GM19193 (cell line): ENCODE data around the gene CES1.

ENCODE experiments used
- POLR2A ChIP-seq: IDR thresholded peaks from 4 replicates; pipeline ENCODE4 v1.6.1; 2011; ENCODE audit not compliant: insufficient read depth, insufficient read length; ENCODE audit errors: extremely low read depth

The CES1 gene

GRCh38 chr16:55832773-55833691 lies at the start of gene CES1:
Gene CES1 (minus strand): TSS chr16:55833096. CDS start chr16:55833055, 41 bp downstream.
- TF ChIP-seq POLR2A = no peak

- TF ChIP-seq POLR2A = no peak
These were observed 44.0 kb upstream of the CES1 start for GRCh38 chr16:55876854-55877253.

- TF ChIP-seq POLR2A = no peak
These were observed 42.4 kb upstream of the CES1 start, which contains the start of gene CES5A for GRCh38 chr16:55875273-55875672. Gene CES5A (minus strand): TSS chr16:55875373. CDS start chr16:55875221, 152 bp downstream.

GRCh38 chr16:55873122-55873521 lies 40.2 kb upstream of the CES1 start:
- no peak for TF ChIP-seq POLR2A

GRCh38 chr16:55872130-55872529 lies 39.2 kb upstream of the CES1 start:
- TF ChIP-seq POLR2A = no peak

- no peak for TF ChIP-seq POLR2A
These were observed 38.6 kb upstream of the CES1 start for GRCh38 chr16:55871411-55872038.

GRCh38 chr16:55868980-55869379 lies 36.1 kb upstream of the CES1 start:
- no peak for TF ChIP-seq POLR2A

GRCh38 chr16:55868137-55868536 lies 35.2 kb upstream of the CES1 start:
- no peak for TF ChIP-seq POLR2A

GRCh38 chr16:55861288-55861687 lies 28.4 kb upstream of the CES1 start:
- no peak for TF ChIP-seq POLR2A

- TF ChIP-seq POLR2A = no peak
These were observed 24.1 kb upstream of the CES1 start for GRCh38 chr16:55856950-55857349.

- TF ChIP-seq POLR2A = no peak
These were observed 20.2 kb upstream of the CES1 start for GRCh38 chr16:55853114-55853513.

GRCh38 chr16:55849536-55849935 lies 16.6 kb upstream of the CES1 start:
- no peak for TF ChIP-seq POLR2A

- TF ChIP-seq POLR2A = no peak
These were observed 13.9 kb upstream of the CES1 start for GRCh38 chr16:55846598-55847346.

- no peak for TF ChIP-seq POLR2A
These were observed 10.2 kb upstream of the CES1 start for GRCh38 chr16:55843105-55843395.

GRCh38 chr16:55842369-55843104 lies 9.6 kb upstream of the CES1 start:
- TF ChIP-seq POLR2A = no peak
